Measurements from ENCODE around the gene MLKL.

MLKL gene

GRCh38 chr16:74641969-74642368 lies 58.7 kb downstream of the MLKL start:
- no peak for DNase-seq

GRCh38 chr16:74637742-74638453 lies 62.8 kb downstream of the MLKL start:
- DNase-seq: no peak

GRCh38 chr16:74635303-74635702 lies 65.4 kb downstream of the MLKL start:
- no peak for DNase-seq

GRCh38 chr16:74633686-74634085 lies 67.0 kb downstream of the MLKL start:
- DNase-seq: no peak

GRCh38 chr16:74627506-74628220 lies 73.0 kb downstream of the MLKL start:
- no peak for DNase-seq

- peak; percentile 26 for DNase-seq
These were observed 73.8 kb downstream of the MLKL start for GRCh38 chr16:74626741-74627416.

GRCh38 chr16:74625500-74626350 lies 74.9 kb downstream of the MLKL start:
- peak; percentile 32 for DNase-seq

- no peak for DNase-seq
These were observed 76.8 kb downstream of the MLKL start for GRCh38 chr16:74623839-74624235.

- DNase-seq: peak; percentile 48
These were observed 77.3 kb downstream of the MLKL start for GRCh38 chr16:74623214-74623838.

- DNase-seq: no peak
These were observed 78.7 kb downstream of the MLKL start for GRCh38 chr16:74622005-74622404.

All from activated CD4-positive, alpha-beta T cell treated with anti-CD3 and anti-CD28 coated beads, Interleukin-2, Interleukin-6, amounts not matched to agents 100 ng/mL and 50 ng/mL, durations not matched to agents 16 hours and 8 hours (primary cell).